DND-41 (cell line): ENCODE results near the gene DPP6.

Experiments used
- ATAC-seq: fragments of 200-7000 bp; cut with Tn5 transposase; 3 replicates; pipeline ENCODE4 v1.9.1; 2021; ENCODE audit warnings: low read depth; ENCODE audit not compliant: insufficient read depth
- DNase-seq: peaks from one replicate; pipeline ENCODE4 v3.0.0-alpha.2; 2020
- H2AFZ ChIP-seq: 2 replicates; pipeline ENCODE4 v1.6.0; 2012; ENCODE audit warnings: low read depth, low read length
- H3K27ac ChIP-seq: 2 replicates; pipeline ENCODE4 v1.5.1; 2012; ENCODE audit warnings: low read length, inconsistent platforms
- H3K27me3 ChIP-seq: fragments of 200-600 bp; sonication (generic); 2 replicates; pipeline ENCODE4 v1.6.0; 2012; ENCODE audit warnings: low read length, mild to moderate bottlenecking, inconsistent platforms; ENCODE audit not compliant: insufficient read depth, poor library complexity
- H3K36me3 ChIP-seq: 2 replicates; pipeline ENCODE4 v1.5.1; 2012; ENCODE audit warnings: low read length, inconsistent platforms; ENCODE audit not compliant: insufficient read depth
- H3K4me1 ChIP-seq: 2 replicates; pipeline ENCODE4 v1.5.1; 2012; ENCODE audit warnings: mild to moderate bottlenecking, low read length; ENCODE audit not compliant: insufficient read depth
- H3K4me2 ChIP-seq: 2 replicates; pipeline ENCODE4 v1.6.0; 2012; ENCODE audit warnings: mild to moderate bottlenecking, moderate library complexity, low read length, inconsistent platforms; ENCODE audit not compliant: insufficient read depth
- H3K4me3 ChIP-seq, 2 experiments: fragments of 200-600 bp in 1 of 2; shearing (Covaris generic) in 1 of 2; 2 replicates each; pipeline ENCODE4 v1.5.1; 2012 to 2016; ENCODE audit warnings: inconsistent platforms in 2 of 2, low read length in 2 of 2, mild to moderate bottlenecking in 2 of 2, low read depth in 1 of 2, moderate library complexity in 1 of 2
- H3K79me2 ChIP-seq: 2 replicates; pipeline ENCODE4 v1.6.0; 2012; ENCODE audit warnings: low read length, inconsistent platforms; ENCODE audit not compliant: insufficient read depth
- H3K9ac ChIP-seq: 2 replicates; pipeline ENCODE4 v1.6.0; 2012; ENCODE audit warnings: low read depth, mild to moderate bottlenecking, inconsistent platforms, low read length, moderate library complexity
- H3K9me3 ChIP-seq: 2 replicates; pipeline ENCODE4 v1.5.1; 2012; ENCODE audit warnings: low read length, moderate library complexity, mild to moderate bottlenecking, inconsistent platforms; ENCODE audit not compliant: insufficient read depth, severe bottlenecking
- H4K20me1 ChIP-seq: 2 replicates; pipeline ENCODE4 v1.6.0; 2012; ENCODE audit warnings: low read length; ENCODE audit not compliant: insufficient read depth
- CTCF ChIP-seq: IDR thresholded peaks from 2 replicates; pipeline ENCODE4 v1.5.1; 2012; ENCODE audit warnings: borderline replicate concordance, low read length, moderate library complexity, mild to moderate bottlenecking; ENCODE audit not compliant: poor library complexity, severe bottlenecking; ENCODE audit errors: extremely low read depth
- EZH2 ChIP-seq: IDR thresholded peaks from 3 replicates; pipeline ENCODE4 v1.6.1; 2012; ENCODE audit warnings: borderline replicate concordance, low read depth, mild to moderate bottlenecking, moderate library complexity, low read length, inconsistent platforms; ENCODE audit not compliant: severe bottlenecking

DPP6 gene

GRCh38 chr7:154917808-154918160 lies 865.6 kb downstream of the DPP6 start:
- Histone ChIP-seq H3K79me2 (no peaks in the 10 kb centered on the region), H3K27ac (no peak overlapping the region), H2AFZ (no peak overlapping the region), H3K36me3 (no peaks in the 10 kb centered on the region), H3K9me3 (no peaks in the 10 kb centered on the region), H3K9ac (no peak overlapping the region), H3K4me2 (no peak overlapping the region), H3K27me3 (peaks cover 3% of the 10 kb centered on the region), H3K4me3 (no peak overlapping the region), H4K20me1 (no peaks in the 10 kb centered on the region; the same call in 1 of the 2 replicates), H3K4me1 (no peaks in the 10 kb centered on the region)
- ATAC-seq (no peak), DNase-seq (no peak)
- TF ChIP-seq CTCF (no peak), EZH2 (no peak)

- H3K27ac ChIP-seq = no peak overlapping the region
- H3K9me3 ChIP-seq = no peaks in the 10 kb centered on the region
- no peak overlapping the region for H3K4me2 ChIP-seq
- TF ChIP-seq CTCF (no peak), EZH2 (no peak)
- ATAC-seq = no peak
- no peaks in the 10 kb centered on the region for H3K36me3 ChIP-seq
- DNase-seq = no peak
- H3K9ac ChIP-seq = no peak overlapping the region
- H3K4me3 ChIP-seq = no peak overlapping the region
- no peaks in the 10 kb centered on the region; the same call in 1 of the 2 replicates for H4K20me1 ChIP-seq
- H3K27me3 ChIP-seq = peaks cover 3% of the 10 kb centered on the region
- no peaks in the 10 kb centered on the region for H3K79me2 ChIP-seq
- no peaks in the 10 kb centered on the region for H3K4me1 ChIP-seq
- H2AFZ ChIP-seq = no peak overlapping the region
Measured at GRCh38 chr7:154918266-154918665, 866.1 kb downstream of the DPP6 start.

- DNase-seq = no peak
- Histone ChIP-seq H3K36me3 (no peaks in the 10 kb centered on the region), H3K4me1 (no peaks in the 10 kb centered on the region), H3K4me2 (no peak overlapping the region), H4K20me1 (no peaks in the 10 kb centered on the region; the same call in 1 of the 2 replicates), H3K27ac (no peak overlapping the region), H2AFZ (no peak overlapping the region), H3K27me3 (peaks cover 3% of the 10 kb centered on the region), H3K9ac (no peak overlapping the region), H3K79me2 (no peaks in the 10 kb centered on the region), H3K4me3 (no peak overlapping the region), H3K9me3 (no peaks in the 10 kb centered on the region)
- no peak for ATAC-seq
- no peak for TF ChIP-seq EZH2
- TF ChIP-seq CTCF = no peak
Measured at GRCh38 chr7:154918741-154919140, 866.5 kb downstream of the DPP6 start.
